ENCODE results near the gene ANTXR1. TPM values are rescaled to one million over a fixed set of nuclear protein-coding genes. Genes with fewer than 3 reads are reported as not detected.

The ANTXR1 gene
- total and polyA plus RNA-seq, 11 donors = 5.8 to 75.2 (median 23.3) TPM

DNA sequence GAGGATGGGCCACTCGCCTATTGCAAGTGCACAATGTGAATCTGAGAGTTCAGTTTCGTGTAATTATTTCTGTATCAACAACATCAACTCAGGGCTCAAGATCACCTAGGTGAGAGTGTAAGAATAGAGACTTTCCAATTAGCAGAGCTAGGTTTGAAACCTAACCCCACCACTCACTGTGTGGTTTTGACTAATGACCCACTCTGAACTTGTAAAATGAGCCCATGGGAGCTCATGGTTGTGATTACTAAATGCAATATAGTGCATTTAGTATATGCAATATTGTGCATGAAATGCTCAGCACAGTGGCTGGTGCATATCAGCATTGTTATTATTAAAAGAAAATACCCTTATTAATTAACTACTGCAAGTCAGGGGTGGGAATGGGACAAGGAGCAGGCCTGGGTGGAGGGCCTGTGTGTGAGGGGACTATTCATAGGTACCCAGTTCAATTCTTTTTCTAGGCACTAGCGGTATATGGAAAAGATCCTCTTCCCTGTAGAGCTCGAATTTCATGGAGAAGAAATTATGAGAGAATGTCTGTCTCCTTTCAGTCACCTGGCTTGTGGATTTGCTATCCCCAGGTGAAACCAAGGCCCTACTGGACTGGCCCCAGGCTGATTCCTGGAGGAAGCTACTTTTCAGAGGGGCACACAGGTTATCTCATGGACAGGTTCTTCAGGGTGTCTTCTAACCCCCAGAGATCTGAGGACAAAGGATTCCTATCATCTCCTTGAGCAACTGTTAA, 204.5 kb downstream of the ANTXR1 start:
- Histone ChIP-seq H3K4me1 (peaks cover 0 to 67% (median 25%) of the 10 kb centered on the region in 12 donors), H3K27ac (peak overlapping the region in 1 of 12 donors; percentile 8), H3K27me3 (no peaks in the 10 kb centered on the region), H3K4me3 (no peak overlapping the region), H3K9me3 (no peaks in the 10 kb centered on the region), H3K36me3 (no peaks in the 10 kb centered on the region)
- TF ChIP-seq, protein P1, sequence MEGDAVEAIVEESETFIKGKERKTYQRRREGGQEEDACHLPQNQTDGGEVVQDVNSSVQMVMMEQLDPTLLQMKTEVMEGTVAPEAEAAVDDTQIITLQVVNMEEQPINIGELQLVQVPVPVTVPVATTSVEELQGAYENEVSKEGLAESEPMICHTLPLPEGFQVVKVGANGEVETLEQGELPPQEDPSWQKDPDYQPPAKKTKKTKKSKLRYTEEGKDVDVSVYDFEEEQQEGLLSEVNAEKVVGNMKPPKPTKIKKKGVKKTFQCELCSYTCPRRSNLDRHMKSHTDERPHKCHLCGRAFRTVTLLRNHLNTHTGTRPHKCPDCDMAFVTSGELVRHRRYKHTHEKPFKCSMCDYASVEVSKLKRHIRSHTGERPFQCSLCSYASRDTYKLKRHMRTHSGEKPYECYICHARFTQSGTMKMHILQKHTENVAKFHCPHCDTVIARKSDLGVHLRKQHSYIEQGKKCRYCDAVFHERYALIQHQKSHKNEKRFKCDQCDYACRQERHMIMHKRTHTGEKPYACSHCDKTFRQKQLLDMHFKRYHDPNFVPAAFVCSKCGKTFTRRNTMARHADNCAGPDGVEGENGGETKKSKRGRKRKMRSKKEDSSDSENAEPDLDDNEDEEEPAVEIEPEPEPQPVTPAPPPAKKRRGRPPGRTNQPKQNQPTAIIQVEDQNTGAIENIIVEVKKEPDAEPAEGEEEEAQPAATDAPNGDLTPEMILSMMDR (IDR thresholded peaks at IDR 0.05) = no peak
- no peak for TF ChIP-seq POLR2A (IDR thresholded peaks at IDR 0.05)
- DNase-seq = no peak
- 71 to 82% (median 79%) methylated on average over 4 of the region's 4 CpGs for WGBS, 4 donors
- ATAC-seq = no peak
- intact Hi-C loops (cut with DNase I) = loop anchor here in 1 of 10 donors (10.0 kb wide), 1 partner anchor 87 kb away; no protein-coding TSS in a partner anchor

DNA sequence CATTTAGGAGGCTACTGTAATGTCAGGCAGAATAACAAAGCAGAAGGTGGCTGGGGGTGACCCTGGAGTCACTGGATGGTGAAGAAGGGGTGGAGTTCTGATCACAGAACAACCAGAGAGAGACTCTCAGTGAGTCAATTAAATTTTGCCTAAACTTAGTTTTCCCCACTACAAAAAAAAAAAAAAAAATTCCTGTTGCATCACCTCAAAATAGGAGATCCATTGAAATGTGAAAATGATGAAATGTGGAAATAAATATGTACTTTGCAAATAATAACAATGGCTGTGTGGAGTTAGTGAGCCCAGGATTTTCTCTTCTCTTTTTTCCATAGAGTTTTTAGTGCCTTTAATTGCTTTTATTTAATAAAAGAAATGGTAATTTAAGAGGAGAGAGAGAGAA, 208.5 kb downstream of the ANTXR1 start:
- Histone ChIP-seq H3K9me3 (no peaks in the 10 kb centered on the region), H3K36me3 (no peaks in the 10 kb centered on the region), H3K4me1 (peaks cover 0 to 54% (median 22%) of the 10 kb centered on the region in 12 donors), H3K4me3 (no peak overlapping the region), H3K27ac (peak overlapping the region in 6 of 12 donors; percentile 6 to 44 (median 18)), H3K27me3 (no peaks in the 10 kb centered on the region)
- intact Hi-C loops (cut with DNase I) = loop anchor here in 1 of 10 donors (5.0 kb wide), 1 partner anchor 86 kb away; no protein-coding TSS in a partner anchor
- TF ChIP-seq POLR2A (IDR thresholded peaks at IDR 0.05) = no peak
- TF ChIP-seq, protein P1 (IDR thresholded peaks at IDR 0.05) = no peak
- DNase-seq (no peak), ATAC-seq (no peak)

DNA sequence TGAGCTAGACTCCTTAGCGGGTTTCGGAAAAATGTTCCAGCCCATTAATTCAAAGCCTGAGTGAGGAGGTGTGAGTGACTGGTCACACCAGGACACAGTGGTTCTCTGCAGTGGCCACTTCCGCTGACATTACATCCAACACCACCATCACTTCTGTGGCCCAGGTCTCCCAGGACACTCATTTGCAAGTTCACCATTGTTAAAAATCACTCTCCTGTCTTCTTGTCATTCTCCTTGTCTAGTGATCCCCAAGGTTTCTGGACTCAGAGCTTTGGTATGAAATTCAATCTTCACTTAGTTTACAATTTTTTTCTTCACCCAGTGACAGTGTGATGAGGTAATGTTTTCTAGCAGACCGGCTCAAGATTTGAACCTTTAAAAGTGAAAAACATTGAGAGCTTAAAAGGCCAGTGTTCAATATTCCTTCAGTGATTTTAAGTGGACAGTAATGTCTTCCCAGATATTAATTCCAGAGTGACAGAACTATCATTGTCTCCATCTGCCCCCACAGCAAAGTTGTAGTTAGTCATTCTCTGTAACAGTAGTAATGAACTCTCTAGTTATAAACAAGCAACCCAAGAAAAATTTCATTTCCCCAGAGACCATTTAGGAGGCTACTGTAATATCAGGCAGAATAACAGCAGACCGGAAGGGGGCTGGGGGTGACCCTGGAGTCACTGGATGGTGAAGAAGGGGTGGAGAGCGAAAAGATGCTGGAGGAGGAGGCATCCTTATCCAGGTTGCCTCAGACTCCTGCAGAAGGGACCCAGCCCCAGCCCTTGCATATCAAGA, 209.2 kb downstream of the ANTXR1 start:
- ATAC-seq = peak in 2 of 4 donors; percentile 26 to 50
- H3K4me1 ChIP-seq = peaks cover 0 to 47% (median 21%) of the 10 kb centered on the region in 12 donors
- intact Hi-C loops (cut with DNase I) = loop anchor here in 1 of 10 donors (5.0 kb wide), 1 partner anchor 85 kb away; no protein-coding TSS in a partner anchor
- 70 to 84% (median 81%) methylated on average over 6 of the region's 6 CpGs for WGBS, 4 donors
- no peak overlapping the region for H3K4me3 ChIP-seq
- H3K27ac ChIP-seq = peak overlapping the region in 8 of 12 donors; percentile 6 to 44 (median 24)
- H3K9me3 ChIP-seq = no peaks in the 10 kb centered on the region
- TF ChIP-seq POLR2A (IDR thresholded peaks at IDR 0.05) = no peak
- TF ChIP-seq, protein P1 (IDR thresholded peaks at IDR 0.05) = no peak
- no peaks in the 10 kb centered on the region for H3K36me3 ChIP-seq
- no peaks in the 10 kb centered on the region for H3K27me3 ChIP-seq
- no peak for DNase-seq
